Measurements from ENCODE around the gene HIVEP3.

DNA sequence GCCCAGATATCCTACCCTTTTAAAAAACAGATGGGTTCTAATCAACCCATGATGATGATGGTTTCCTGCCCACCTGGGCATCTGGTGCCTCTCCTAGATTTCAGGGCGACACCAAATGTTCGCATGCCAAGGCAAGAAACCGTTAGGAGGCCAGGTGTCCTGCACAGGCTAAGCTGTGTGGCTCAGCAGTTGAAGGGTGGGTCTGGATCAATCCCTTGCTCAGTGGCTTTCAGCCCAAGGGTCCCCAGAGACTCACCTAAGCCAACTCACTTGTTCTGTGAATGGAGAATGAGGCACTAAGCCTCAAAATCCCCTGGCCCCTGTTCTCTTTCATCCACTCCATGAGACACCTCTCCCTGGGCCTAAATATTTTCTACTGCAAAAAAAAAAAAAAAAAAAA is 265.1 kb downstream of the HIVEP3 start:
- TF ChIP-seq, protein P1, sequence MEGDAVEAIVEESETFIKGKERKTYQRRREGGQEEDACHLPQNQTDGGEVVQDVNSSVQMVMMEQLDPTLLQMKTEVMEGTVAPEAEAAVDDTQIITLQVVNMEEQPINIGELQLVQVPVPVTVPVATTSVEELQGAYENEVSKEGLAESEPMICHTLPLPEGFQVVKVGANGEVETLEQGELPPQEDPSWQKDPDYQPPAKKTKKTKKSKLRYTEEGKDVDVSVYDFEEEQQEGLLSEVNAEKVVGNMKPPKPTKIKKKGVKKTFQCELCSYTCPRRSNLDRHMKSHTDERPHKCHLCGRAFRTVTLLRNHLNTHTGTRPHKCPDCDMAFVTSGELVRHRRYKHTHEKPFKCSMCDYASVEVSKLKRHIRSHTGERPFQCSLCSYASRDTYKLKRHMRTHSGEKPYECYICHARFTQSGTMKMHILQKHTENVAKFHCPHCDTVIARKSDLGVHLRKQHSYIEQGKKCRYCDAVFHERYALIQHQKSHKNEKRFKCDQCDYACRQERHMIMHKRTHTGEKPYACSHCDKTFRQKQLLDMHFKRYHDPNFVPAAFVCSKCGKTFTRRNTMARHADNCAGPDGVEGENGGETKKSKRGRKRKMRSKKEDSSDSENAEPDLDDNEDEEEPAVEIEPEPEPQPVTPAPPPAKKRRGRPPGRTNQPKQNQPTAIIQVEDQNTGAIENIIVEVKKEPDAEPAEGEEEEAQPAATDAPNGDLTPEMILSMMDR (IDR thresholded peaks at IDR 0.05): no peak
- no peak for TF ChIP-seq POLR2A (IDR thresholded peaks at IDR 0.05)

Data from body of pancreas (tissue), 4 donors.